ENCODE results near the gene TCAP.

TCAP gene

GRCh38 chr17:39632153-39632941 lies 32.8 kb upstream of the TCAP start:
- Histone ChIP-seq H3K9ac (ENCODE audit: low read length) (no peak overlapping the region), H3K27ac (ENCODE audit: low read depth, low read length) (no peak overlapping the region), H3K4me3 (ENCODE audit: low read depth in 1 of 2, low read length in 2 of 2) (no peak overlapping the region), H3K9me3 (ENCODE audit: low read length) (no peaks in the 10 kb centered on the region), H3K36me3 (ENCODE audit: insufficient read depth, low read length) (no peaks in the 10 kb centered on the region), H3K4me1 (ENCODE audit: insufficient read depth, low read length) (peaks cover 20% of the 10 kb centered on the region), H3K27me3 (ENCODE audit: control insufficient read depth in 1 of 2, insufficient read depth in 2 of 2, low read length in 2 of 2) (peaks cover 4 to 30% of the 10 kb centered on the region in 2 donors)

- Histone ChIP-seq H3K36me3 (ENCODE audit: insufficient read depth, low read length) (no peaks in the 10 kb centered on the region), H3K4me3 (ENCODE audit: low read depth in 1 of 2, low read length in 2 of 2) (no peak overlapping the region), H3K27me3 (ENCODE audit: control insufficient read depth in 1 of 2, insufficient read depth in 2 of 2, low read length in 2 of 2) (peaks cover under 1 to 21% of the 10 kb centered on the region in 2 donors), H3K9me3 (ENCODE audit: low read length) (no peaks in the 10 kb centered on the region), H3K4me1 (ENCODE audit: insufficient read depth, low read length) (peaks cover 31% of the 10 kb centered on the region), H3K27ac (ENCODE audit: low read depth, low read length) (no peak overlapping the region), H3K9ac (ENCODE audit: low read length) (no peak overlapping the region)
Observed at GRCh38 chr17:39633570-39634183, 31.5 kb upstream of the TCAP start.

- no peak overlapping the region for H3K9ac ChIP-seq (ENCODE audit: low read length)
- H3K27me3 ChIP-seq (ENCODE audit: control insufficient read depth in 1 of 2, insufficient read depth in 2 of 2, low read length in 2 of 2): peaks cover 0 to 20% of the 10 kb centered on the region in 2 donors
- H3K4me1 ChIP-seq (ENCODE audit: insufficient read depth, low read length): peaks cover 38% of the 10 kb centered on the region
- no peak overlapping the region for H3K27ac ChIP-seq (ENCODE audit: low read depth, low read length)
- H3K36me3 ChIP-seq (ENCODE audit: insufficient read depth, low read length): no peaks in the 10 kb centered on the region
- no peaks in the 10 kb centered on the region for H3K9me3 ChIP-seq (ENCODE audit: low read length)
- H3K4me3 ChIP-seq (ENCODE audit: low read depth in 1 of 2, low read length in 2 of 2): no peak overlapping the region
Observed at GRCh38 chr17:39634384-39634871, 30.7 kb upstream of the TCAP start.

- Histone ChIP-seq H3K36me3 (ENCODE audit: insufficient read depth, low read length) (no peaks in the 10 kb centered on the region), H3K27ac (ENCODE audit: low read depth, low read length) (peak overlapping the region; percentile 19), H3K9ac (ENCODE audit: low read length) (no peak overlapping the region), H3K4me1 (ENCODE audit: insufficient read depth, low read length) (peaks cover 44% of the 10 kb centered on the region), H3K9me3 (ENCODE audit: low read length) (no peaks in the 10 kb centered on the region), H3K27me3 (ENCODE audit: control insufficient read depth in 1 of 2, insufficient read depth in 2 of 2, low read length in 2 of 2) (peaks cover 0 to 11% of the 10 kb centered on the region in 2 donors), H3K4me3 (ENCODE audit: low read depth in 1 of 2, low read length in 2 of 2) (no peak overlapping the region)
Observed at GRCh38 chr17:39635614-39636176, 29.5 kb upstream of the TCAP start.

GRCh38 chr17:39636587-39636926 lies 28.6 kb upstream of the TCAP start:
- Histone ChIP-seq H3K4me1 (ENCODE audit: insufficient read depth, low read length) (peaks cover 44% of the 10 kb centered on the region), H3K27me3 (ENCODE audit: control insufficient read depth in 1 of 2, insufficient read depth in 2 of 2, low read length in 2 of 2) (peaks cover 0 to 5% of the 10 kb centered on the region in 2 donors), H3K9me3 (ENCODE audit: low read length) (no peaks in the 10 kb centered on the region), H3K4me3 (ENCODE audit: low read depth in 1 of 2, low read length in 2 of 2) (peak overlapping the region; percentile 83 to 93), H3K36me3 (ENCODE audit: insufficient read depth, low read length) (no peaks in the 10 kb centered on the region), H3K27ac (ENCODE audit: low read depth, low read length) (peak overlapping the region; percentile 89), H3K9ac (ENCODE audit: low read length) (peak overlapping the region; percentile 89)

GRCh38 chr17:39636927-39637736 lies 28.0 kb upstream of the TCAP start, which contains the start of gene STARD3:
Gene STARD3, plus strand, starts transcription at chr17:39637144. Its CDS starts 16,388 bp downstream, at chr17:39653532.
- Histone ChIP-seq H3K9ac (ENCODE audit: low read length) (peak within 1 kb of the TSS; percentile 89), H3K4me3 (ENCODE audit: low read depth in 1 of 2, low read length in 2 of 2) (peak within 1 kb of the TSS; percentile 83 to 93), H3K9me3 (ENCODE audit: low read length) (no peaks in the 10 kb centered on the region), H3K36me3 (ENCODE audit: insufficient read depth, low read length) (no peaks in the 10 kb centered on the region), H3K27me3 (ENCODE audit: control insufficient read depth in 1 of 2, insufficient read depth in 2 of 2, low read length in 2 of 2) (no peaks in the 10 kb centered on the region), H3K4me1 (ENCODE audit: insufficient read depth, low read length) (peaks cover 44% of the 10 kb centered on the region), H3K27ac (ENCODE audit: low read depth, low read length) (peak within 1 kb of the TSS; percentile 89)

GRCh38 chr17:39638317-39638716 lies 26.8 kb upstream of the TCAP start:
- H3K27me3 ChIP-seq (ENCODE audit: control insufficient read depth in 1 of 2, insufficient read depth in 2 of 2, low read length in 2 of 2): no peaks in the 10 kb centered on the region
- no peaks in the 10 kb centered on the region for H3K36me3 ChIP-seq (ENCODE audit: insufficient read depth, low read length)
- H3K9ac ChIP-seq (ENCODE audit: low read length): no peak overlapping the region
- no peak overlapping the region for H3K27ac ChIP-seq (ENCODE audit: low read depth, low read length)
- no peaks in the 10 kb centered on the region for H3K9me3 ChIP-seq (ENCODE audit: low read length)
- H3K4me1 ChIP-seq (ENCODE audit: insufficient read depth, low read length): peaks cover 44% of the 10 kb centered on the region
- peak overlapping the region; percentile 83 to 93 for H3K4me3 ChIP-seq (ENCODE audit: low read depth in 1 of 2, low read length in 2 of 2)

GRCh38 chr17:39639043-39639442 lies 26.1 kb upstream of the TCAP start:
- Histone ChIP-seq H3K9me3 (ENCODE audit: low read length) (no peaks in the 10 kb centered on the region), H3K4me1 (ENCODE audit: insufficient read depth, low read length) (peaks cover 42% of the 10 kb centered on the region), H3K27me3 (ENCODE audit: control insufficient read depth in 1 of 2, insufficient read depth in 2 of 2, low read length in 2 of 2) (no peaks in the 10 kb centered on the region), H3K9ac (ENCODE audit: low read length) (no peak overlapping the region), H3K36me3 (ENCODE audit: insufficient read depth, low read length) (no peaks in the 10 kb centered on the region), H3K4me3 (ENCODE audit: low read depth in 1 of 2, low read length in 2 of 2) (no peak overlapping the region), H3K27ac (ENCODE audit: low read depth, low read length) (no peak overlapping the region)

- Histone ChIP-seq H3K9me3 (ENCODE audit: low read length) (no peaks in the 10 kb centered on the region), H3K4me1 (ENCODE audit: insufficient read depth, low read length) (peaks cover 35% of the 10 kb centered on the region), H3K4me3 (ENCODE audit: low read depth in 1 of 2, low read length in 2 of 2) (no peak overlapping the region), H3K27ac (ENCODE audit: low read depth, low read length) (no peak overlapping the region), H3K36me3 (ENCODE audit: insufficient read depth, low read length) (no peaks in the 10 kb centered on the region), H3K9ac (ENCODE audit: low read length) (no peak overlapping the region), H3K27me3 (ENCODE audit: control insufficient read depth in 1 of 2, insufficient read depth in 2 of 2, low read length in 2 of 2) (no peaks in the 10 kb centered on the region)
Observed at GRCh38 chr17:39639566-39640458, 25.3 kb upstream of the TCAP start.

GRCh38 chr17:39640591-39641031 lies 24.5 kb upstream of the TCAP start:
- Histone ChIP-seq H3K4me3 (ENCODE audit: low read depth in 1 of 2, low read length in 2 of 2) (no peak overlapping the region), H3K27ac (ENCODE audit: low read depth, low read length) (no peak overlapping the region), H3K36me3 (ENCODE audit: insufficient read depth, low read length) (no peaks in the 10 kb centered on the region), H3K4me1 (ENCODE audit: insufficient read depth, low read length) (peaks cover 34% of the 10 kb centered on the region), H3K27me3 (ENCODE audit: control insufficient read depth in 1 of 2, insufficient read depth in 2 of 2, low read length in 2 of 2) (no peaks in the 10 kb centered on the region), H3K9me3 (ENCODE audit: low read length) (no peaks in the 10 kb centered on the region), H3K9ac (ENCODE audit: low read length) (no peak overlapping the region)
